Endometrial microvascular endothelial cells (primary cell): Measurements from ENCODE around the gene APC2. TPM values are rescaled to one million over a fixed set of nuclear protein-coding genes. Genes with fewer than 3 reads are reported as not detected.

Source experiments
- in situ Hi-C: cut with HindIII; loops from 2 replicates; pipeline ENCODE4 v1.10.0; 2017; ENCODE audit warnings: low sequenced_read_pairs, low pct_unique_long_range_greater_than_20kb; ENCODE audit errors: inconsistent ontology term
- total RNA-seq: library from RNA; depleted of rRNA; stranded (reverse); fragments of >200 nt; gene quantifications from one replicate; pipeline ENCODE4 v1.2.3, GENCODE V29; 2015; ENCODE audit errors: inconsistent ontology term

Gene APC2
- total RNA-seq, 1 donor from 2014 or later: not detected

DNA sequence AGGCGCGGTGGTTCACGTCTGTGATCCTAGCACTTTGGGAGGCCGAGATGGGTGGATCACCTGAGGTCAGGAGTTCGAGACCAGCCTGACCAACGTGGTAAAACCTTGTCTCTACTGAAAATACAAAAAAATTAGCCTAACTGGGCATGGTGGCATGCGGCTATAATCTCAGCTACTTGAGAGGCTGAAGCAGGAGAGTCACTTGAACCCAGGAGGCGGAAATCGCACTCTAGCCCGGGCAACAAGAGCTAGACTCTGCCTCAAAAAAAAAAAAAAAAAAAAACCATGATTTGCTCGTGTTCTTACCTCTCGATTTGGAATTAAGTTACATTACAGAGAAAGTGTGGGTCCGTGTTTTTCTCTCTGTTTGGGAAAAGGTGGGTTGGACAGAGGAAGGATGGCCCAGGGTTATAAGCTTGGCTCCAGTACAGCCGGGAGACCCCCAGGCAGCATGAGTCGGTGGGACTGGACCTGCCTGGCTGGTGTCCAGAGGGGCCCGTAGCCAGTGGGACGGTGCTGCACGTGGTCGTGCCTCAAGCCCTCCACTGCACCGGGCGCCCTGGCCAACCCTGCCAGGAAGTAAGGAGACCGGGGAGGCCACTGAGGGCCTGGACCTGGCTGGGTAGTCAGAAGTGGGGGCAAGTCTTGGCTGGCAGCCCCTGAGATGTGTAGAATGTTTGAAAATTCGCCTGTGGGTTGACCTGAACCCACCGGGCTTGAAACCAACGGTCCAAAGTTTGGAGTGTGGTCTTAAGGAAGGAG, 8.1 kb upstream of the APC2 start:
- in situ Hi-C loops: no loop called here

- in situ Hi-C loops: no loop called here
Measured at GRCh38 chr19:1445185-1445931, 4.6 kb upstream of the APC2 start.

- in situ Hi-C loops: no loop called here
Measured at GRCh38 chr19:1445932-1446712, 3.8 kb upstream of the APC2 start.

DNA sequence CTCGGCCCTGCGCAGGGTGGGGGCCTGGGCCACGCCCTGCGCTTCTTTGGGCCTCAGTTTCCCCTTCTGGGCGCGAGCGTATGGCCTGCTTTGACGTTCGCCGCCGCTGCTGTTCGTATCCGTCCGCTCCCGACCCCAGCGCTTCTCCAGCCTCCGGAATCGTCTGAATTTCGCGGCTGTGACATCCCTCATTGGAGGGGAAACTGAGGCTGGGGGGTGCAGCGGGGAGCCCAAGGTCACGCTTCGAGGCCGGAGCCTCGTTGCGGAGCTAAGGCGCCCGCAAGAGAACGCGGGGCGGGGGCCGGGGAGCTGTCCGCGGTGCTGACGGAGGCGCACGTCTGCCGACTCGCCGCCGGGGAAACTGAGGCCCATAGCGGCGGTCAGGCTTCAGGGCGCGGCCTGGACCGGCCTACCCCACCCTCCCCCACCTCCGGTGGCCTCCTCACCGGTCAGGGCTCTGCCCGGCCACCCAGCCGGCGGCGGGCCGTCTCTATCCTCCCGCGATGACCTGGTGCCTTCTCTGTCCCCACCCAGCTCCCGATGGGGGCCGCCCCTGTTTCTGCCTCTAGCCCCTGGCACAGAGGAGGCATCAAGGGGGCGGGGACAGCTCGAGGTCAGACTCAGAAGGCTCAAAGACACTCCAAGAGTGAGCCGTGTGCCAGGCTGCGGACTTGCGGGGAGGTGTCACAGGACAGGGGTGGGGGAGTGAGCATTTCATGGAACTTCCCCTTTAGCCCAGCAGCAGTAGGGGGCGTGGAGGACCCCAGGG, 3.0 kb upstream of the APC2 start:
- in situ Hi-C loops: no loop called here

DNA sequence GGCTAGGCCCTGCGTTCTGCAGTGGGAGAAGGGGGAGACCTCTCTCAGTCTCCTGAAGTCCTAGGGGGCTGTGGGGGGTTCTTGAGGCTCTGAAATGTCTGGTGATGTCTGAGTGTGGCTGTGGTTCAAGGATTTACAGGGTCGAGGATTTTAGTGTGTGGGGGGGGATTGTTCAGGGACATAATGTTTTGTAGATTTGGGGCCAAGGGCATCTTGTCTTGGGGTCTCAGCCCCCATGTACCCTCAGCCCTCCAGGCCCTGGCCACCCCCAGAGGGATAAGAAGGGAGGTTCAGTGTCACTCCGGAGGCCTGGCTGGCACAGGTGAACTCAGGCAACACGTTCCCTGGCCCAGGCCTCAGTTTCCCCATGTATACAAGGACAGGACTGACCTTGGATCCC, 2.4 kb upstream of the APC2 start:
- in situ Hi-C loops: no loop called here

DNA sequence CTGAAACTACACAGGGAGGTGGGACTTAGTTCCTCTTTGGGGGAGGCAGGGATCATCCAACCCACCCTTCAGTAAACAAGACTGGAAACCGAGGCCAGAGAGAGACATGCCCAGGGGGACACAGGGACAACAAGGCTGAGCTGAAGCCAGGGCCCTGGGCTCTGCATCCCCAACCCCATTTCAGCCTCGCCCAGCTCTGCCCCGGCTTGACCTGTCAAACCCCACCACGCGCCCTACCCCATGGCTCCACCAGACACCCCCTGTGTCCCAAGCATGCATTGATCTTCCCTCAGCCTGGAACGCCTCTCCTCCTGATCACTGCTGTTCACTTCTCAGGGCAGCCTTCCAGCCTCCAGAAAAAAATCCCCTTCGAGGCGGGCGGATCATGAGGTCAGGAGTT, 2.0 kb upstream of the APC2 start:
- in situ Hi-C loops: no loop called here

DNA sequence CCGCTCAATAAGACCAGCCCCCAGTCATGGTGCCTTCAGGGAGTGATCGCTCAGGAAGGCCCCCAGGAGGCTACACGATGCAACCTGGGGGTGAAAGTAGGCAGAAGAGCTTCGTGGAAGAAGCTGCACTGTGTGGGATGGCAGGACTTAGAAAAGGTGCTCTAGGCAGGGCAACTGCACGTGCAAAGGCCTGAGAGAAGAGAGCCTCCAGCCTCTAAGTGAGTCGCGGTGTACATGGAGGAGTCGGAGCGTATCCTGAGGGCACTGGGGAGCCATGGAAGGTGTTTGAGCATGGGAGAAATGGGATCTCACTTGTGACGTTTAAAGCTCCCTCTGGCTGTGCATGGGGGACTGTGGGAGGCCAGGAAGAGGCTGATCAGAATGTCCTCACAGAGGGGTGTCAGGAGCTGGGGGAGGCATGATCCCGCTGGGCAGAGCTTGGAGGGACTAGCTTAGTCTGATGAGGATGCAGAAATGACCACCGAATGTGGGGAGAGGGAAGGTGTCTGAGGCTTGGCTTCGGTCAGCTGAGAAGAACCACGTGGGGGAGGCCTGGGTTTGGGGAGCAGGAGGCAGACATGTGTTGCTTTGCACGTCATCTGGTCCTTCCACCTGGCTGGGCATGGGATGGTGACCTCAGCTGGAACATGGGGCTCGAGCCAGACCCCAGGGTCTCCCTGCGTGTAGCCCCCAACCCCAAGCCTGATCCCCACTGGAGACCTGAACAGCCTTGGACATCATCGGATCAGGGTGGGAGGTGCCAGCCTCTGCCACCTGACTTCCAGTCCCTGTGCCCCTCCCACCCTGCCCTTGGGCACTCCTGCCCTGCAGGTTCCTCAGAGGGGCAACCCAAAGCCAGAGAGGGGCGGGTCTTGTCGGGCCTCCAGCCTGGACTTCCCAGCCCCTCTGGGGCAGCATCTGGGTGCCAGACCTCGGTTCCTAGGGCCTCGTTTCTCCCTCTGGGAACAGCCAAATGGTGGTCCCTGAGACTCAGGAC, 1.1 kb downstream of the APC2 start:
- in situ Hi-C loops: no loop called here

DNA sequence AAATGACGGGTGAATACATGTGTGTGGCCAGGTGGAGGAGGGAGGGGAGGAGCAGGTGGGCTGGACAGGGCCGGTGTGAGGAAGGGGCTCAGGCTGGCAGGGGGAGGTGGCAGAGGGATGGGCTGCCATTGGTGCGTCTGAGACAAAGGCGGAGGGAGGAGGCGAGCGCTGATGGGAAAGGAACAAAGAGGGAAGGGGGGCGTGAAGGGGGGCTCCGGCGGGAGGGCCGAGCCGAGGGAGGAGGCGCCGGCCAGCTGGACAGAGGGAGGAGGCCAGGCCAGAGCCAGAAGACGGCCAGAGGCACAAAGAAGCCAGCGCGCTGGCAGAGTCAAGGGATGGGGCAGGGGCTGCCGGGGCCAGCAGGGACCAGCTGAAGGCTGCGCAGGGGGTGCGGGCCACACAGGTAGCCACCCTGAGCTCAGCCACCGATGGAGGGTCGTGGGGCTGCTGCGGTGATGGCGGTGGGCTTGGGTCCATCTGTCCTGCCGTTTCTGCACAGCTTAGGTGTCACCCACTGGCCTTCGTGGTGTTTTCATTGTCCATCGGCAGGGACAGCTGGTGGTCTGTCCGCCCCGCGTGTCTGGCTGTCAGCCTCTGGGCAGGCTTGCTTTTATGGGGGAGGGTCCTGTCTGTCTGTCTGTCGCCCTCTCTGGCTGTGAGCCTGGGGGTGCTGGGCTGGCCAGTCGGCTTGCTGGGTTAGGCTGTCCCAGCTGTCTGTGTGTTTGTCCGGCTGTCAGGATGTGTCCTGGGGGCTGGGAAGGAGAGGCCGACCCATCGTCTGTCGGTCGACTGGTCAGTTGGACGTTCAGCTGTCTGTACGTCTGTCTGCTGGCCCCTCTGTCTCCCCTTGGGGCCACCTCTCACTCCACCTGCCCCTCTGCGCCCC, 2.2 kb downstream of the APC2 start:
- in situ Hi-C loops: no loop called here

GRCh38 chr19:1452802-1453524, 3.0 kb downstream of the APC2 start:
- in situ Hi-C loops: no loop called here

DNA sequence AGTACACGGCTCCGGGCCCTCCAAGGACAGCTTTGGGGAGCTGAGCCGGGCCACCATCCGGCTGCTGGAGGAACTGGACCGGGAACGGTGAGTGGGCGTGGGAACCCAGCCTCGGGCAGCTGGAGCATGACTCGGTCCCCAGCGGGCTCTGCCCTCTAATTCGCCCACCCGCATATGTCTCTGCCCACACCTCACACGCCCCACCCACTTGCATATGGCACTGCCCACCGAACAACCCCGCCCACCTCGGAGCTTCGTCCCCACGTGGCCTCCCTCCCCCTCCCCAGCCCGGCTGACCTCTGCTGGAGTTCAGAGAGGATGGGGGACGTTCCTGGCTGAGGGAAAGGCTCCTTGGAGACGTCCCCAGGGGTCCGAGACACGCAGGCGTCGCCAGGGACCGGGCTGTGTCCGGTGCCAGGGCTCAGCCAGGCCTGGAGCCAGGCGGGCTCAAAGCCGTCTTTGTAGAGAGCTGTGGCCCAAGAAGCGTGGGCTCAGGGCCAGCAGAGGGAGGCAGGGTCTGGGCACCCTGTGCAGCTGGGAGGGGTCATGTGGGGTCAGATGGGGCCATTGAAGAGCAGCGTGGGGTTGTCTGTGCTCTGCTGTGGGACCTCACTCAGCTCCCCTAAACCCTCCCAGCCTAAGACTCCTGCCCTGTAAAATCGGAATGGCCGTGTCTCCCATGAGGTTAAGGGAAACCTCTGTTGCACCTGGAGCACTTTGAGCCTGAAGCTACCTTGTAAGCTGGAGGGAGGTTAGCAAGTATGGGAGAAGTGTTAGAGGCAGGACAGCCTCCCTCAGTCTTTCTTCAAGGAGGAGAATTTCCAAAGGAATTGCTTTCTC, 3.8 kb downstream of the APC2 start:
- in situ Hi-C loops: no loop called here

GRCh38 chr19:1455002-1455335, 5.0 kb downstream of the APC2 start:
- in situ Hi-C loops: no loop called here

- in situ Hi-C loops: no loop called here
Measured at GRCh38 chr19:1455336-1456120, 5.6 kb downstream of the APC2 start.

DNA sequence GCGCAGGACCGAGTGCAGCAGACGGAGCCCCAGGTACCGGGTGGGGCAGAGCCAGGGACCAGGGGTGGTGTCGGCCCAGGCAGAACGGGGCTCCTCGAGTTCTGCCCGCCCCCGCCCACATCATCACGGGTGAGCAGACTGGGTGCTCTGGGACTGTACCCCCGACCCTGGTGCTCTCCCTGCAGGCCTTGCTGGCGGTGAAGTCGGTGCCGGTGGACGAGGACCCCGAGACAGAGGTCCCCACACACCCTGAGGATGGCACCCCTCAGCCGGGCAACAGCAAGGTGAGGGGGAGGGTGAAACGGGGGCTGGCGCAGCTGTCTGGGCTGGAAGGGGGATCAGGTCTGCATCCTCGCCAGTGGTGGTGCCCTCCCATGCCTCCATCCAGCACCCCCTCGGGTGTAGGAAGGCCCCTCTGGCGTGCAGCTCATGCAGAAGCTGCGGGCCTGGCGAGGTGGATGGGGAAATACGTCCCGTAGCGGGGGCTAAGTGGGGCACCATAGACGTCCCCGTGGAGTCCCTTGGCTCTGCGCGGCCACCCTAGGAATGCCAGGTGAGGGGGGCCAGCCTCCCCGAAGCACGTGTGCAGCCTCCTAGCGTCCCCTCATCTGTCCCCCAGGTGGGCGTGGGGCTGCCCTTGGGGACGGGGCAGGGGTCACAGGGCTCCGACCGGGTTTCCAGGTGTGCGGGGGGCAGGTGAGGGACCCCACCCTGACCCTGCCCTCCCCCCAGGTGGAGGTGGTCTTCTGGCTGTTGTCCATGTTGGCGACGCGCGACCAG, 6.4 kb downstream of the APC2 start:
- in situ Hi-C loops: no loop called here

GRCh38 chr19:1457031-1457739, 7.3 kb downstream of the APC2 start:
- in situ Hi-C loops: no loop called here
